Parathyroid adenoma (tissue), 2 donors: ENCODE measurements around the gene GPANK1.

ENCODE experiments used
- H2AFZ ChIP-seq: fragments of 300-600 bp; sonication (generic); one replicate; pipeline ENCODE4 v1.7.0; 2017; ENCODE audit warnings: antibody characterized with exemption, mild to moderate bottlenecking
- H3K27ac ChIP-seq: fragments of 300-600 bp; sonication (generic); one replicate; pipeline ENCODE4 v1.7.0; 2017
- H3K27me3 ChIP-seq: fragments of 300-600 bp; sonication (generic); one replicate; pipeline ENCODE4 v1.7.0; 2017; ENCODE audit warnings: low read length; ENCODE audit not compliant: control insufficient read depth, insufficient read depth
- H3K36me3 ChIP-seq: fragments of 300-600 bp; sonication (generic); one replicate; pipeline ENCODE4 v1.7.0; 2017; ENCODE audit warnings: low read length; ENCODE audit not compliant: control insufficient read depth, insufficient read depth
- H3K4me1 ChIP-seq: fragments of 300-600 bp; sonication (generic); one replicate; pipeline ENCODE4 v1.7.0; 2017; ENCODE audit warnings: control low read depth
- H3K4me2 ChIP-seq: fragments of 300-600 bp; sonication (generic); one replicate; pipeline ENCODE4 v1.7.0; 2017; ENCODE audit warnings: low read length
- H3K4me3 ChIP-seq: fragments of 300-600 bp; sonication (generic); one replicate; pipeline ENCODE4 v1.7.0; 2017; ENCODE audit warnings: low read depth, low read length
- H3K79me2 ChIP-seq: fragments of 300-600 bp; sonication (generic); one replicate; pipeline ENCODE4 v1.7.0; 2017; ENCODE audit warnings: control low read depth
- H3K9ac ChIP-seq: fragments of 300-600 bp; sonication (generic); one replicate; pipeline ENCODE4 v1.7.0; 2017; ENCODE audit warnings: mild to moderate bottlenecking
- H3K9me3 ChIP-seq: fragments of 300-600 bp; sonication (generic); one replicate; pipeline ENCODE4 v1.7.0; 2017; ENCODE audit warnings: low read length; ENCODE audit not compliant: control insufficient read depth
- TF ChIP-seq, protein P1 (sequence below): fragments of 300-600 bp; sonication (generic); IDR thresholded peaks from one replicate; pipeline ENCODE4 v1.7.0; 2017; ENCODE audit warnings: antibody characterized with exemption, mild to moderate bottlenecking
- donor health status: primary hyperparathyroidism.

GPANK1 gene

DNA sequence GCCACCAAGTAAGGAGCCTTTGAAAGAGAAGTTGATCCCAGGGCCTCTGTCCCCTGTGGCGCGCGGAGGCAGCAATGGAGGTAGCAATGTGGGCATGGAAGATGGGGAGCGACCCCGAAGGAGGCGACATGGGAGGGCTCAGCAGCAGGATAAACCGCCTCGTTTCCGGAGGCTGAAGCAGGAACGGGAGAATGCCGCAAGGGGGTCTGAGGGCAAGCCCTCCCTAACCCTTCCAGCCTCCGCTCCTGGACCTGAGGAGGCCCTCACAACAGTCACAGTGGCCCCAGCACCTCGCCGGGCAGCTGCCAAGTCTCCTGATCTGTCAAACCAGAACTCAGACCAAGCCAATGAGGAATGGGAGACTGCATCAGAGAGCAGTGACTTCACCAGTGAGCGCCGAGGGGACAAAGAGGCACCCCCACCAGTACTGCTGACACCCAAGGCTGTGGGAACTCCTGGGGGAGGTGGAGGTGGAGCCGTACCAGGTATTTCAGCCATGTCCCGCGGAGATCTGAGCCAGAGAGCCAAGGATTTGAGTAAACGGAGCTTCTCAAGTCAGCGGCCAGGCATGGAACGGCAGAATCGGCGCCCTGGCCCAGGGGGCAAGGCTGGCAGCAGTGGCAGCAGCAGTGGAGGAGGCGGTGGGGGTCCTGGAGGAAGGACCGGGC, 32.4 kb downstream of the GPANK1 start:
- H3K9me3 ChIP-seq: no peaks in the 10 kb centered on the region
- H3K27ac ChIP-seq: no peak overlapping the region
- no peaks in the 10 kb centered on the region for H3K27me3 ChIP-seq
- H2AFZ ChIP-seq: no peak overlapping the region
- TF ChIP-seq, protein P1, sequence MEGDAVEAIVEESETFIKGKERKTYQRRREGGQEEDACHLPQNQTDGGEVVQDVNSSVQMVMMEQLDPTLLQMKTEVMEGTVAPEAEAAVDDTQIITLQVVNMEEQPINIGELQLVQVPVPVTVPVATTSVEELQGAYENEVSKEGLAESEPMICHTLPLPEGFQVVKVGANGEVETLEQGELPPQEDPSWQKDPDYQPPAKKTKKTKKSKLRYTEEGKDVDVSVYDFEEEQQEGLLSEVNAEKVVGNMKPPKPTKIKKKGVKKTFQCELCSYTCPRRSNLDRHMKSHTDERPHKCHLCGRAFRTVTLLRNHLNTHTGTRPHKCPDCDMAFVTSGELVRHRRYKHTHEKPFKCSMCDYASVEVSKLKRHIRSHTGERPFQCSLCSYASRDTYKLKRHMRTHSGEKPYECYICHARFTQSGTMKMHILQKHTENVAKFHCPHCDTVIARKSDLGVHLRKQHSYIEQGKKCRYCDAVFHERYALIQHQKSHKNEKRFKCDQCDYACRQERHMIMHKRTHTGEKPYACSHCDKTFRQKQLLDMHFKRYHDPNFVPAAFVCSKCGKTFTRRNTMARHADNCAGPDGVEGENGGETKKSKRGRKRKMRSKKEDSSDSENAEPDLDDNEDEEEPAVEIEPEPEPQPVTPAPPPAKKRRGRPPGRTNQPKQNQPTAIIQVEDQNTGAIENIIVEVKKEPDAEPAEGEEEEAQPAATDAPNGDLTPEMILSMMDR: no peak
- H3K4me1 ChIP-seq: no peaks in the 10 kb centered on the region
- H3K79me2 ChIP-seq: peaks cover 9% of the 10 kb centered on the region
- no peak overlapping the region for H3K9ac ChIP-seq
- no peak overlapping the region for H3K4me3 ChIP-seq
- no peaks in the 10 kb centered on the region for H3K36me3 ChIP-seq
- no peak overlapping the region for H3K4me2 ChIP-seq

DNA sequence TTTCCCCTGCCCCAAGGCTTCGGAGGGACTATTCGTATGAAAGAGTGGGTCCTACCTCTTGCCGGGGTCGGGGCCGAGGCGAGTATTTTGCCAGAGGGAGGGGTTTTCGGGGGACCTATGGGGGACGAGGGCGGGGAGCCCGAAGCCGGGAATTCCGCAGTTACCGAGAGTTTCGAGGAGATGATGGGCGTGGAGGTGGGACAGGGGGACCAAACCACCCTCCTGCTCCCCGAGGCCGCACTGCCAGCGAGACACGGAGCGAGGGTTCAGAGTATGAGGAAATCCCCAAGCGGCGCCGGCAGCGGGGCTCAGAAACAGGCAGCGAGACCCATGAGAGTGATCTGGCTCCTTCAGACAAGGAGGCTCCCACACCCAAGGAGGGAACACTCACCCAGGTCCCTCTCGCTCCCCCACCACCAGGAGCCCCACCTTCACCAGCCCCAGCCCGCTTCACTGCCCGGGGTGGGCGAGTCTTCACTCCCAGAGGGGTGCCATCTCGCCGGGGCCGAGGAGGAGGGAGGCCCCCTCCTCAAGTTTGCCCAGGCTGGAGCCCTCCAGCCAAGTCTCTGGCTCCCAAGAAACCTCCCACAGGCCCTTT, 33.0 kb downstream of the GPANK1 start:
- Histone ChIP-seq H3K4me2 (no peak overlapping the region), H3K9me3 (no peaks in the 10 kb centered on the region), H3K27ac (no peak overlapping the region), H3K4me3 (no peak overlapping the region), H3K4me1 (no peaks in the 10 kb centered on the region), H3K27me3 (no peaks in the 10 kb centered on the region), H3K36me3 (no peaks in the 10 kb centered on the region), H3K9ac (no peak overlapping the region), H3K79me2 (peaks cover 9% of the 10 kb centered on the region), H2AFZ (no peak overlapping the region)
- TF ChIP-seq, protein P1: no peak

DNA sequence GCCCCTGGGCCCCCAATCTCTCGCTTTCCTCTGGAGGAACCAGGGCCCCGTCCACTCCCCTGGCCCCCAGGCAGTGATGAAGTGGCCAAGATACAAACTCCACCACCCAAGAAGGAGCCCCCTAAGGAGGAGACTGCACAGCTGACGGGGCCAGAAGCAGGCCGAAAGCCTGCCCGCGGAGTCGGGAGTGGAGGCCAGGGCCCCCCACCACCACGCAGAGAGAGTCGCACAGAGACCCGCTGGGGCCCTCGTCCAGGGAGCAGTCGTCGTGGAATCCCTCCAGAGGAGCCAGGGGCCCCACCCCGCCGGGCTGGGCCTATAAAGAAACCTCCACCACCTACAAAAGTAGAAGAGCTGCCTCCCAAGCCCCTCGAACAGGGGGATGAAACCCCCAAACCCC, 33.6 kb downstream of the GPANK1 start:
- peaks cover 11% of the 10 kb centered on the region for H3K79me2 ChIP-seq
- no peaks in the 10 kb centered on the region for H3K9me3 ChIP-seq
- no peaks in the 10 kb centered on the region for H3K4me1 ChIP-seq
- no peak overlapping the region for H3K9ac ChIP-seq
- no peaks in the 10 kb centered on the region for H3K36me3 ChIP-seq
- H3K4me3 ChIP-seq: no peak overlapping the region
- no peak overlapping the region for H3K27ac ChIP-seq
- TF ChIP-seq, protein P1: no peak
- no peak overlapping the region for H3K4me2 ChIP-seq
- H2AFZ ChIP-seq: no peak overlapping the region
- no peaks in the 10 kb centered on the region for H3K27me3 ChIP-seq

DNA sequence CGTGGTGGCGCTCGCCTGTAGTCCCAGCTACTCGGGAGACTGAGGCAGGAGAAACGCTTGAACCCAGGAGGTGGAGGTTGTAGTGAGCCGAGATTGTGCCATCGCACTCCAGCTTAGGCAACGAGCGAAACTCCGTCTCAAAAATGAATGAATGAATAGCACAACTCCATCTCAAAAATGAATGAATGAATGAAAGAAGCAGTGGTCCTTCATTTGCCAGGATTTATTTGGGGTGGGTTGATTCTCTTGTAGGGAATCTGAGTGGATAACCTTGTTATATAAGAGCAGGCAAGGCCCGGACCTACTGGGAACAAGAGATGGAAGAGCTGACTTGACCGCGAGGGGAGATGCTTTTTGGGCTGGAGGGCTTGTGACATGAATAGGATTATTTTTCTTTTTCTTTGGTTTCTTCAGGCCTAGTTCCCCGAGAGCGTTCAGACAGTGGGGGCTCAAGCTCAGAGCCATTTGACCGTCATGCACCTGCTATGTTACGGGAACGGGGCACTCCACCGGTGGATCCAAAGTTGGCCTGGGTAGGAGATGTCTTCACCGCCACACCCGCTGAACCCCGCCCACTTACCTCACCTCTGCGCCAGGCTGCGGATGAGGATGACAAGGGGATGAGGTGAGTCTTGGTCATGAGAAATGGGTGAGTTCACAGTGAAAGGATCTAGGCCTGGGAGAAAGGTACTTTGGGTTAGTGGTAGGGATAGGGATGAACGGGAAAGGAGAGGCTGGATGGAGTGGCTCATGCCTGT, 34.4 kb downstream of the GPANK1 start:
- H3K4me2 ChIP-seq: no peak overlapping the region
- H3K9me3 ChIP-seq: no peaks in the 10 kb centered on the region
- H3K36me3 ChIP-seq: no peaks in the 10 kb centered on the region
- no peaks in the 10 kb centered on the region for H3K4me1 ChIP-seq
- TF ChIP-seq, protein P1: no peak
- H3K27me3 ChIP-seq: no peaks in the 10 kb centered on the region
- H3K9ac ChIP-seq: no peak overlapping the region
- no peak overlapping the region for H3K27ac ChIP-seq
- no peak overlapping the region for H2AFZ ChIP-seq
- H3K4me3 ChIP-seq: no peak overlapping the region
- H3K79me2 ChIP-seq: peaks cover 14% of the 10 kb centered on the region
